Brain microvascular endothelial cell (primary cell): Measurements from ENCODE around the gene DCDC2C.

Source experiments
- DNase-seq: peaks from one replicate; pipeline ENCODE4 v3.0.0-alpha.2; 2020
- H3K27ac ChIP-seq: fragments of 250-450 bp; sonication (Bioruptor Pico); 2 replicates; pipeline ENCODE4 v1.5.1; 2020; ENCODE audit warnings: mild to moderate bottlenecking, moderate library complexity
- H3K27me3 ChIP-seq: fragments of 250-450 bp; sonication (Bioruptor Pico); replicated peaks from 2 replicates; pipeline ENCODE4 v1.5.1; 2020; ENCODE audit warnings: mild to moderate bottlenecking
- H3K36me3 ChIP-seq: fragments of 250-450 bp; sonication (Bioruptor Pico); replicated peaks from 2 replicates; pipeline ENCODE4 v1.5.1; 2020; ENCODE audit warnings: mild to moderate bottlenecking
- H3K4me3 ChIP-seq: 2 replicates; pipeline ENCODE4 v1.5.1; 2011; ENCODE audit warnings: low read depth, mild to moderate bottlenecking, control low read depth, low read length, moderate library complexity
- in situ Hi-C: cut with HindIII; loops from 2 replicates; pipeline ENCODE4 v1.10.0; 2017; ENCODE audit warnings: low sequenced_read_pairs, low pct_ligation_motif_present
- TF ChIP-seq, protein P1 (sequence below): IDR thresholded peaks from 2 replicates; pipeline ENCODE4 v1.5.1; 2011; ENCODE audit warnings: low read depth, mild to moderate bottlenecking, moderate library complexity, low read length, control low read depth, inconsistent platforms; ENCODE audit errors: missing control alignments

Gene DCDC2C

DNA sequence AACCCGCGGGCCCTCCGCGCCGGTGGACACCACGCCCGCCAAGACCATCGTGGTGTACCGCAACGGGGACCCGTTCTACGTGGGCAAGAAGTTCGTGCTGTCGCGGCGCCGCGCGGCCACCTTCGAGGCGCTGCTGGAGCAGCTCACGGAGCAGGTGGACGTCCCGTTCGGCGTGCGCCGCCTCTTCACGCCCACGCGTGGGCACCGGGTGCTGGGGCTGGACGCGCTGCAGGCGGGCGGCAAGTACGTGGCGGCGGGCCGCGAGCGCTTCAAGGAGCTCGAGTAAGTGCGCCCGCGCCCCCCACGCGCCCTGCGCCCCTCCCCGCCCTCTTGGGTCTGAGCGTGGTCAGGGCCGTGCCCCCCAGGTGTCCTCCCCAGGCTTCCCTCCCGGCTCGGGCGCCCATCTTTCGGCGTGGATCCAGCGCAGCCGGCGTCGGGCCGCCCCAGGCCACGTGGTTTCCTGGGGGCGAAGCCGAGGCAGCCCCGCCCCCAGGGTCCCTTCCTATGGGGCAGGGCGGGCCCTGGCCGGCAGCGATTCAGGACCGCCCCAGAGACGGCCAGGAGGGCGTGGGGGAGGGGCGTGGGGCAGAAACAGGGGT lies 481 bp downstream of the DCDC2C start:
- TF ChIP-seq, protein P1, sequence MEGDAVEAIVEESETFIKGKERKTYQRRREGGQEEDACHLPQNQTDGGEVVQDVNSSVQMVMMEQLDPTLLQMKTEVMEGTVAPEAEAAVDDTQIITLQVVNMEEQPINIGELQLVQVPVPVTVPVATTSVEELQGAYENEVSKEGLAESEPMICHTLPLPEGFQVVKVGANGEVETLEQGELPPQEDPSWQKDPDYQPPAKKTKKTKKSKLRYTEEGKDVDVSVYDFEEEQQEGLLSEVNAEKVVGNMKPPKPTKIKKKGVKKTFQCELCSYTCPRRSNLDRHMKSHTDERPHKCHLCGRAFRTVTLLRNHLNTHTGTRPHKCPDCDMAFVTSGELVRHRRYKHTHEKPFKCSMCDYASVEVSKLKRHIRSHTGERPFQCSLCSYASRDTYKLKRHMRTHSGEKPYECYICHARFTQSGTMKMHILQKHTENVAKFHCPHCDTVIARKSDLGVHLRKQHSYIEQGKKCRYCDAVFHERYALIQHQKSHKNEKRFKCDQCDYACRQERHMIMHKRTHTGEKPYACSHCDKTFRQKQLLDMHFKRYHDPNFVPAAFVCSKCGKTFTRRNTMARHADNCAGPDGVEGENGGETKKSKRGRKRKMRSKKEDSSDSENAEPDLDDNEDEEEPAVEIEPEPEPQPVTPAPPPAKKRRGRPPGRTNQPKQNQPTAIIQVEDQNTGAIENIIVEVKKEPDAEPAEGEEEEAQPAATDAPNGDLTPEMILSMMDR = no peak
- Histone ChIP-seq H3K36me3 (no peaks in the 10 kb centered on the region), H3K27ac (no peak overlapping the region), H3K27me3 (peaks cover 30% of the 10 kb centered on the region), H3K4me3 (no peak overlapping the region)
- DNase-seq = no peak
- in situ Hi-C loops = no loop called here

DNA sequence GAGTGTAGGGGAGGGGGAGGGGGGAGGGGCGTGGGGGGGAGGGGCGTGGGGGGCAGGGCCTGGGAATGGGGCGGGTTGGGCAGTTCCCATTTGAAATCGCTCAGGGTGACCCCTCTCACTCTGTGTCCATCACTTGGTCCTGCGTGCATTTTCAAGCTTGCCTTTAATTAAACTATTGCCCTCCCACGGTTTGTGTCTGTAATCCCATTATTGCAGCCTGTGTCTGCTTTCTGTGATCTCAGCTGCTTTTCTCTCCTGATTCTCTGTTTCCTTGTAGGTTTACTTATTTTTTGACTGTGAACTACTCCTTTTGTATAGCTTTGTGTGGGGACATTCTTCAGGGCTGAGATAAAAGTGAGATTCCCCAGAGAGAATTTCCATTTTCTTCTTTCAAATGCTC lies 1.3 kb downstream of the DCDC2C start:
- DNase-seq = no peak
- TF ChIP-seq, protein P1 = no peak
- Histone ChIP-seq H3K27me3 (peaks cover 30% of the 10 kb centered on the region), H3K27ac (no peak overlapping the region), H3K4me3 (no peak overlapping the region), H3K36me3 (no peaks in the 10 kb centered on the region)
- in situ Hi-C loops = no loop called here

DNA sequence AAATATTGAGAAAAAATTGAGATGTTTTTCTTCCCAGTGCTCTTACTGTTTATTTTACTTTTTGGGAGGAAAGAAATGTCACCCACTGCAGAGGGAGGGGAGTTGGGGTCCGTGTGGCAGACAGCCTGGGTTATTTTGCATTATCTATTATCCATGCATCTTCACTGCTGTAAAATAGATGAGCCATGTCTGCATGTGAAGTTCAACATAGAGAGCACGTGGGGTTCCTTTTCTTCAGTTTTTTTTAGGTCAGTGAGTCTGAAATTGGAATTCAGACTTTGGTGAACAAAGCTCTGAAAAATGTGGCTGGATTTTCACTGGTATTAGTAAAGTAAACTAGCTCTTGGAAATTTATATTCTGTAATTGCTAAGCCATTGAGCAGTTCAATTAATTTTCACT lies 2.4 kb downstream of the DCDC2C start:
- no peak overlapping the region for H3K27ac ChIP-seq
- DNase-seq = no peak
- H3K4me3 ChIP-seq = no peak overlapping the region
- in situ Hi-C loops = no loop called here
- H3K36me3 ChIP-seq = no peaks in the 10 kb centered on the region
- peaks cover 30% of the 10 kb centered on the region for H3K27me3 ChIP-seq
- TF ChIP-seq, protein P1 = no peak

- Histone ChIP-seq H3K36me3 (no peaks in the 10 kb centered on the region), H3K27ac (no peak overlapping the region), H3K4me3 (no peak overlapping the region), H3K27me3 (peaks cover 29% of the 10 kb centered on the region)
- TF ChIP-seq, protein P1 = no peak
- no peak for DNase-seq
- in situ Hi-C loops = no loop called here
These were observed 3.5 kb downstream of the DCDC2C start for GRCh38 chr2:3706892-3707291.

DNA sequence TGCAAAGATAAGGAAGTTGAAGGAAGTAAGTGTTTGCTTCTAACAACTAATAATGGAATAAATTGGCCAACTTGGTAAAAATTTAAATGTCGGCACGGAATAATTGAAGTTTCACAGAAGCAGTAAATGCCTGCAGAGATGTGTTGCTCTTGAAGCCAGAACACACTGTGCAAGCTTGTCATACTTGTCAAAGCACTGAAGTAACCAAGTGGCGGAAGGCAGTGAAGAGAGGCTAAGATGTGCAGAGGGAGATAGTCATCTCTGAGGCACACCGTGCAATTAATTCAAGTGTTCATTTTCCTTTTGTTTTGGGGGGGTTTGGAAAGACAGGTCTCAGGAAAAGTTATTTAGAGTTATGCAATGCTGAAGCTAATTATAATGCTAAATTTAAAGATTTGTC lies 5.2 kb downstream of the DCDC2C start:
- in situ Hi-C loops = no loop called here
- no peak for DNase-seq
- H3K4me3 ChIP-seq = no peak overlapping the region
- TF ChIP-seq, protein P1 = no peak
- no peaks in the 10 kb centered on the region for H3K36me3 ChIP-seq
- H3K27ac ChIP-seq = no peak overlapping the region
- peaks cover 14% of the 10 kb centered on the region for H3K27me3 ChIP-seq

DNA sequence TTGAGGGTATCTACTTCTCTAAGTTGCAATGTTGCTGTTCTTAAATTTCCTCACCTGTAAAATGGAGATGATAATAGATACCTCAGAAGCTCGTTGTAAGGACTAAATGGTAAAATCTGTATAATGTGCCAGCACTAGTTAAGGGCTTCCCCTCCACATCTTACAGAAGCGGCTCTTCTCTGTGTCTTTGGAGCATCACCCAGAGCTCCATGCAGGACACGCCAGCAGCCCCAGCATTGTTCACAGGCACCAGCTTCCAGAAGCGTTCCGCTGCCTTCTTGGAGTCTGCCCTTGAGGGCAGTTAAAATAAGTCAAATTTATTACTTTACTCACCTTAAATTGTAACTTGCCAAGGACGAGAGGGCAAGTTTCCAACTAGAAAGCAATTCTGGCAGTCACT lies 5.8 kb downstream of the DCDC2C start:
- peaks cover 9% of the 10 kb centered on the region for H3K27me3 ChIP-seq
- H3K27ac ChIP-seq = no peak overlapping the region
- no peaks in the 10 kb centered on the region for H3K36me3 ChIP-seq
- TF ChIP-seq, protein P1 = no peak
- no peak for DNase-seq
- in situ Hi-C loops = no loop called here
- H3K4me3 ChIP-seq = no peak overlapping the region
